ENCODE results near the gene CXXC1. TPM values are rescaled to one million over a fixed set of nuclear protein-coding genes. Genes with fewer than 3 reads are reported as not detected.

Gene CXXC1
- total and polyA plus RNA-seq, 2 of the 8 experiments (the other 6 are each of a cell fraction or from before 2014, with no cell fraction given), result 73.3 to 136 TPM

GRCh38 chr18:50273203-50274043 is 14.1 kb downstream of the CXXC1 start (continued):
- TF ChIP-seq, protein P1, sequence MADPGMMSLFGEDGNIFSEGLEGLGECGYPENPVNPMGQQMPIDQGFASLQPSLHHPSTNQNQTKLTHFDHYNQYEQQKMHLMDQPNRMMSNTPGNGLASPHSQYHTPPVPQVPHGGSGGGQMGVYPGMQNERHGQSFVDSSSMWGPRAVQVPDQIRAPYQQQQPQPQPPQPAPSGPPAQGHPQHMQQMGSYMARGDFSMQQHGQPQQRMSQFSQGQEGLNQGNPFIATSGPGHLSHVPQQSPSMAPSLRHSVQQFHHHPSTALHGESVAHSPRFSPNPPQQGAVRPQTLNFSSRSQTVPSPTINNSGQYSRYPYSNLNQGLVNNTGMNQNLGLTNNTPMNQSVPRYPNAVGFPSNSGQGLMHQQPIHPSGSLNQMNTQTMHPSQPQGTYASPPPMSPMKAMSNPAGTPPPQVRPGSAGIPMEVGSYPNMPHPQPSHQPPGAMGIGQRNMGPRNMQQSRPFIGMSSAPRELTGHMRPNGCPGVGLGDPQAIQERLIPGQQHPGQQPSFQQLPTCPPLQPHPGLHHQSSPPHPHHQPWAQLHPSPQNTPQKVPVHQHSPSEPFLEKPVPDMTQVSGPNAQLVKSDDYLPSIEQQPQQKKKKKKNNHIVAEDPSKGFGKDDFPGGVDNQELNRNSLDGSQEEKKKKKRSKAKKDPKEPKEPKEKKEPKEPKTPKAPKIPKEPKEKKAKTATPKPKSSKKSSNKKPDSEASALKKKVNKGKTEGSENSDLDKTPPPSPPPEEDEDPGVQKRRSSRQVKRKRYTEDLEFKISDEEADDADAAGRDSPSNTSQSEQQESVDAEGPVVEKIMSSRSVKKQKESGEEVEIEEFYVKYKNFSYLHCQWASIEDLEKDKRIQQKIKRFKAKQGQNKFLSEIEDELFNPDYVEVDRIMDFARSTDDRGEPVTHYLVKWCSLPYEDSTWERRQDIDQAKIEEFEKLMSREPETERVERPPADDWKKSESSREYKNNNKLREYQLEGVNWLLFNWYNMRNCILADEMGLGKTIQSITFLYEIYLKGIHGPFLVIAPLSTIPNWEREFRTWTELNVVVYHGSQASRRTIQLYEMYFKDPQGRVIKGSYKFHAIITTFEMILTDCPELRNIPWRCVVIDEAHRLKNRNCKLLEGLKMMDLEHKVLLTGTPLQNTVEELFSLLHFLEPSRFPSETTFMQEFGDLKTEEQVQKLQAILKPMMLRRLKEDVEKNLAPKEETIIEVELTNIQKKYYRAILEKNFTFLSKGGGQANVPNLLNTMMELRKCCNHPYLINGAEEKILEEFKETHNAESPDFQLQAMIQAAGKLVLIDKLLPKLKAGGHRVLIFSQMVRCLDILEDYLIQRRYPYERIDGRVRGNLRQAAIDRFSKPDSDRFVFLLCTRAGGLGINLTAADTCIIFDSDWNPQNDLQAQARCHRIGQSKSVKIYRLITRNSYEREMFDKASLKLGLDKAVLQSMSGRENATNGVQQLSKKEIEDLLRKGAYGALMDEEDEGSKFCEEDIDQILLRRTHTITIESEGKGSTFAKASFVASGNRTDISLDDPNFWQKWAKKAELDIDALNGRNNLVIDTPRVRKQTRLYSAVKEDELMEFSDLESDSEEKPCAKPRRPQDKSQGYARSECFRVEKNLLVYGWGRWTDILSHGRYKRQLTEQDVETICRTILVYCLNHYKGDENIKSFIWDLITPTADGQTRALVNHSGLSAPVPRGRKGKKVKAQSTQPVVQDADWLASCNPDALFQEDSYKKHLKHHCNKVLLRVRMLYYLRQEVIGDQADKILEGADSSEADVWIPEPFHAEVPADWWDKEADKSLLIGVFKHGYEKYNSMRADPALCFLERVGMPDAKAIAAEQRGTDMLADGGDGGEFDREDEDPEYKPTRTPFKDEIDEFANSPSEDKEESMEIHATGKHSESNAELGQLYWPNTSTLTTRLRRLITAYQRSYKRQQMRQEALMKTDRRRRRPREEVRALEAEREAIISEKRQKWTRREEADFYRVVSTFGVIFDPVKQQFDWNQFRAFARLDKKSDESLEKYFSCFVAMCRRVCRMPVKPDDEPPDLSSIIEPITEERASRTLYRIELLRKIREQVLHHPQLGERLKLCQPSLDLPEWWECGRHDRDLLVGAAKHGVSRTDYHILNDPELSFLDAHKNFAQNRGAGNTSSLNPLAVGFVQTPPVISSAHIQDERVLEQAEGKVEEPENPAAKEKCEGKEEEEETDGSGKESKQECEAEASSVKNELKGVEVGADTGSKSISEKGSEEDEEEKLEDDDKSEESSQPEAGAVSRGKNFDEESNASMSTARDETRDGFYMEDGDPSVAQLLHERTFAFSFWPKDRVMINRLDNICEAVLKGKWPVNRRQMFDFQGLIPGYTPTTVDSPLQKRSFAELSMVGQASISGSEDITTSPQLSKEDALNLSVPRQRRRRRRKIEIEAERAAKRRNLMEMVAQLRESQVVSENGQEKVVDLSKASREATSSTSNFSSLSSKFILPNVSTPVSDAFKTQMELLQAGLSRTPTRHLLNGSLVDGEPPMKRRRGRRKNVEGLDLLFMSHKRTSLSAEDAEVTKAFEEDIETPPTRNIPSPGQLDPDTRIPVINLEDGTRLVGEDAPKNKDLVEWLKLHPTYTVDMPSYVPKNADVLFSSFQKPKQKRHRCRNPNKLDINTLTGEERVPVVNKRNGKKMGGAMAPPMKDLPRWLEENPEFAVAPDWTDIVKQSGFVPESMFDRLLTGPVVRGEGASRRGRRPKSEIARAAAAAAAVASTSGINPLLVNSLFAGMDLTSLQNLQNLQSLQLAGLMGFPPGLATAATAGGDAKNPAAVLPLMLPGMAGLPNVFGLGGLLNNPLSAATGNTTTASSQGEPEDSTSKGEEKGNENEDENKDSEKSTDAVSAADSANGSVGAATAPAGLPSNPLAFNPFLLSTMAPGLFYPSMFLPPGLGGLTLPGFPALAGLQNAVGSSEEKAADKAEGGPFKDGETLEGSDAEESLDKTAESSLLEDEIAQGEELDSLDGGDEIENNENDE (IDR thresholded peaks at IDR 0.05; ENCODE audit: insufficient replicate concordance, low read length), result no peak
- TF ChIP-seq TAF7 (optimal IDR thresholded peaks at IDR 0.05; ENCODE audit: borderline replicate concordance, low read depth, low read length) (no peak), PHF8 (conservative IDR thresholded peaks at IDR 0.05; ENCODE audit: low read depth, low read length) (no peak), CHD1 (IDR thresholded peaks at IDR 0.05; ENCODE audit: low read depth, low read length) (no peak), SUZ12 (IDR thresholded peaks at IDR 0.05; ENCODE audit: low read length) (no peak), SIX5 (IDR thresholded peaks at IDR 0.05; ENCODE audit: low read depth, low read length) (no peak)

Measured in H1 (cell line).